Loucy (cell line): ENCODE data around the gene SIRPG.

Source experiments
- H2AFZ ChIP-seq: fragments of 200-600 bp; sonication (generic); 2 replicates; pipeline ENCODE4 v1.6.0; 2016; ENCODE audit warnings: antibody characterized with exemption, mild to moderate bottlenecking, low read length, moderate library complexity
- H3F3A ChIP-seq: fragments of 200-600 bp; 2 replicates; pipeline ENCODE4 v1.6.0; 2016; ENCODE audit warnings: antibody characterized with exemption, low read depth, mild to moderate bottlenecking
- H3K27me3 ChIP-seq: fragments of 200-600 bp; sonication (generic); 2 replicates; pipeline ENCODE4 v1.6.1; 2014; ENCODE audit warnings: low read length, mild to moderate bottlenecking; ENCODE audit not compliant: insufficient read depth, poor library complexity, severe bottlenecking
- H3K36me3 ChIP-seq: fragments of 200-600 bp; sonication (generic); 2 replicates; pipeline ENCODE4 v1.6.1; 2016; ENCODE audit warnings: low read length; ENCODE audit not compliant: insufficient read depth
- H3K4me1 ChIP-seq: fragments of 200-600 bp; sonication (generic); 2 replicates; pipeline ENCODE4 v1.5.1; 2014; ENCODE audit warnings: low read length, mild to moderate bottlenecking; ENCODE audit not compliant: insufficient read depth, poor library complexity, severe bottlenecking
- H3K4me2 ChIP-seq: fragments of 200-600 bp; sonication (generic); 2 replicates; pipeline ENCODE4 v1.6.0; 2014; ENCODE audit warnings: antibody characterized with exemption, low read length, low read depth, mild to moderate bottlenecking; ENCODE audit not compliant: poor library complexity, severe bottlenecking
- H3K4me3 ChIP-seq: fragments of 200-600 bp; sonication (generic); 2 replicates; pipeline ENCODE4 v1.5.1; 2014; ENCODE audit warnings: low read length, mild to moderate bottlenecking, mixed read lengths; ENCODE audit not compliant: poor library complexity, severe bottlenecking
- H3K79me2 ChIP-seq: fragments of 200-600 bp; sonication (generic); 2 replicates; pipeline ENCODE4 v1.6.1; 2014; ENCODE audit warnings: low read length; ENCODE audit not compliant: insufficient read depth
- H3K9ac ChIP-seq: fragments of 200-600 bp; sonication (generic); 2 replicates; pipeline ENCODE4 v1.6.0; 2014; ENCODE audit warnings: mild to moderate bottlenecking, low read depth, low read length, moderate library complexity; ENCODE audit not compliant: poor library complexity, severe bottlenecking
- H3K9me2 ChIP-seq: fragments of 200-600 bp; sonication (generic); replicated peaks from 2 replicates; pipeline ENCODE4 v1.6.1; 2016; ENCODE audit warnings: low read depth, low read length, mixed read lengths
- H3K9me3 ChIP-seq: fragments of 200-600 bp; sonication (generic); 2 replicates; pipeline ENCODE4 v1.6.1; 2014; ENCODE audit warnings: mild to moderate bottlenecking, antibody characterized with exemption, low read length, low read depth; ENCODE audit not compliant: insufficient read depth
- H4K20me1 ChIP-seq: fragments of 200-600 bp; sonication (generic); 2 replicates; pipeline ENCODE4 v1.6.0; 2014; ENCODE audit warnings: antibody characterized with exemption, low read length, mild to moderate bottlenecking; ENCODE audit not compliant: insufficient read depth, poor library complexity, severe bottlenecking
- EZH2phosphoT487 ChIP-seq: fragments of 200-600 bp; IDR thresholded peaks from 2 replicates; pipeline ENCODE4 v1.6.1; 2018; ENCODE audit warnings: antibody characterized with exemption, mild to moderate bottlenecking, moderate library complexity, borderline replicate concordance
- TF ChIP-seq, protein P1 (sequence below): fragments of 200-600 bp; sonication (generic); conservative IDR thresholded peaks from 2 replicates; pipeline ENCODE4 v1.5.1; 2014; ENCODE audit warnings: mild to moderate bottlenecking, antibody characterized with exemption, low read length

The SIRPG gene

DNA sequence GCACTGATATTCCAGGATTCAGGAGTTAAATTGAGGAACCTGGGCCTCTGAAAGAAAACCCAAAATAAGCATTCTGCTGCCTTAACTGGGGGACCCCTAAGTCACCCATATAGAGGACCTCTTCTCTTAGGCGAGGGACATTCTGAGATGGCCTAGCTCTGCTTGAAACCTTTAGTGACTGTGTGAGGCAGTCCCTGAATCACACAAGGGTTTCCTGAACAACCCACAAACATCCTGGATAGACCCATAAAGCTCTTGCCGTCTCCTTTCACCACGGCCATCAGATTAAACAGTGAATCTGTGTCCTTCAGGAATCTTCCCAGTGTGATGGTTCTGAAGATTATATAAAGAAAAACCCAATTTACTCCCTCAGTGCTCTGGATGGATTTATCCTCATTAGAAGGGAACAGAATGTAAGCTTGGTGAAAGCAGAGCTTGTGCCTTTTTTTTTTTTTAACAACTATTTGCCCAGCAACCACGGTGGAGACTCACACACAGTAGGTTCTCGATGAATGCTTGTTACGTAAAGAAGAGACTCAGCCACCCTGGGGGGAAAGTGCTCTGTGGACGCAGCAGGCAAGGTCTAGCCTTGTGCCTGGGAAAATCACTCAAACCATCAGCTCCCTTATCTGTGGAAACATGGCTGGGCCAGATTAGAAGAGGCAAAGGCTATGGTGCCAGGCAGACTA lies 39.1 kb upstream of the SIRPG start:
- H4K20me1 ChIP-seq = peaks cover 4% of the 10 kb centered on the region
- H3K9me3 ChIP-seq = no peaks in the 10 kb centered on the region
- TF ChIP-seq, protein P1, sequence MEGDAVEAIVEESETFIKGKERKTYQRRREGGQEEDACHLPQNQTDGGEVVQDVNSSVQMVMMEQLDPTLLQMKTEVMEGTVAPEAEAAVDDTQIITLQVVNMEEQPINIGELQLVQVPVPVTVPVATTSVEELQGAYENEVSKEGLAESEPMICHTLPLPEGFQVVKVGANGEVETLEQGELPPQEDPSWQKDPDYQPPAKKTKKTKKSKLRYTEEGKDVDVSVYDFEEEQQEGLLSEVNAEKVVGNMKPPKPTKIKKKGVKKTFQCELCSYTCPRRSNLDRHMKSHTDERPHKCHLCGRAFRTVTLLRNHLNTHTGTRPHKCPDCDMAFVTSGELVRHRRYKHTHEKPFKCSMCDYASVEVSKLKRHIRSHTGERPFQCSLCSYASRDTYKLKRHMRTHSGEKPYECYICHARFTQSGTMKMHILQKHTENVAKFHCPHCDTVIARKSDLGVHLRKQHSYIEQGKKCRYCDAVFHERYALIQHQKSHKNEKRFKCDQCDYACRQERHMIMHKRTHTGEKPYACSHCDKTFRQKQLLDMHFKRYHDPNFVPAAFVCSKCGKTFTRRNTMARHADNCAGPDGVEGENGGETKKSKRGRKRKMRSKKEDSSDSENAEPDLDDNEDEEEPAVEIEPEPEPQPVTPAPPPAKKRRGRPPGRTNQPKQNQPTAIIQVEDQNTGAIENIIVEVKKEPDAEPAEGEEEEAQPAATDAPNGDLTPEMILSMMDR = no peak
- TF ChIP-seq EZH2phosphoT487 = no peak; the same call in 1 of the 2 replicates
- no peaks in the 10 kb centered on the region for H3K79me2 ChIP-seq
- H2AFZ ChIP-seq = no peak overlapping the region
- H3K36me3 ChIP-seq = no peaks in the 10 kb centered on the region
- peaks cover 5% of the 10 kb centered on the region for H3K4me1 ChIP-seq
- H3K9me2 ChIP-seq = no peaks in the 10 kb centered on the region
- peaks cover 84% of the 10 kb centered on the region for H3K27me3 ChIP-seq
- H3K9ac ChIP-seq = no peak overlapping the region
- no peaks in the 10 kb centered on the region for H3F3A ChIP-seq
- H3K4me3 ChIP-seq = no peak overlapping the region
- H3K4me2 ChIP-seq = no peak overlapping the region

DNA sequence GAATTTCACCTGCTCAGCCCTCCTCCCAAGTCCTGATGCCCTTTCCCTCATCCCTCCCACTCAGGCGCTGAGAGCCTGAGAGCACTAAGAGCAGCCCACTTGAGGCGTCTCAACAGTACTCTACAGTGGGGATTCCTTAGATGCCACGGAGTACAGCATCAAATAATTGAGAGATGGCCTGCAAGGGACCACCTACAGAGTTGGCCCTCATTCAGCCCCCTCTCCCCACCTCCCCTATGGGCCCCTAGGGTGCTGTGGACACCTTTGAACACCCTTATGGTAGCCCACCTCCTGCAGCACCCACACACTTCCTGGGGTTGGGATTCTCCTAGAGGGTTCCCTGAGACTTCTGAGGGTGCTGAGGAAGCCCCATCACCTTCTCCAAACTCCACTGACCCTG lies 37.1 kb upstream of the SIRPG start:
- TF ChIP-seq, protein P1 = no peak
- TF ChIP-seq EZH2phosphoT487 = no peak
- Histone ChIP-seq H4K20me1 (peaks cover 4% of the 10 kb centered on the region), H3K9me3 (no peaks in the 10 kb centered on the region), H2AFZ (no peak overlapping the region), H3K4me2 (no peak overlapping the region), H3K9ac (no peak overlapping the region), H3K4me3 (no peak overlapping the region), H3K36me3 (no peaks in the 10 kb centered on the region), H3K9me2 (no peaks in the 10 kb centered on the region), H3K27me3 (peaks cover 78% of the 10 kb centered on the region), H3K4me1 (peaks cover 5% of the 10 kb centered on the region), H3F3A (no peaks in the 10 kb centered on the region), H3K79me2 (no peaks in the 10 kb centered on the region)

DNA sequence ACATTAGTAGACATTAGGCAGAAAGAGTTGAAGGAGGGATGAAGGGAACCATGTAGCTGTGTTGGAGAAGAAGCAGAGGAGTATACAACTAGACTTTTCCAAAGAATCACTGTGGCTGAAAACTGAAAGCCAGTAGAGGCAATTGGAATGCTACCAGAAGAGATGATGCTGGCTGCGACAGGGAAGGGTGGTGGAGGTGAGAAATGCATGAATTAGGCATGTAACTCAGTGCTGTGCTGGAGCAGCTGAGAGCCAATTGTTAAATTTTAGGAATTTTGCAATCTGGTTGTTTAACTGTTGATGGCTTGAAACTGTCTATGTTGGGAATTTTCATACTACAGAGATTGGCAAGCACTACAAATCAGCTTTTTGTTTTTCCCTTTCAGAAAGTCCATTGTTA lies 35.8 kb upstream of the SIRPG start:
- H3K4me2 ChIP-seq = no peak overlapping the region
- peaks cover 4% of the 10 kb centered on the region for H4K20me1 ChIP-seq
- no peaks in the 10 kb centered on the region for H3K36me3 ChIP-seq
- no peaks in the 10 kb centered on the region for H3F3A ChIP-seq
- H3K79me2 ChIP-seq = no peaks in the 10 kb centered on the region
- H3K27me3 ChIP-seq = peaks cover 71% of the 10 kb centered on the region
- no peaks in the 10 kb centered on the region for H3K9me2 ChIP-seq
- no peak overlapping the region for H3K9ac ChIP-seq
- no peak overlapping the region for H3K4me3 ChIP-seq
- H3K4me1 ChIP-seq = peaks cover 5% of the 10 kb centered on the region
- no peak for TF ChIP-seq EZH2phosphoT487
- TF ChIP-seq, protein P1 = no peak
- no peaks in the 10 kb centered on the region for H3K9me3 ChIP-seq
- H2AFZ ChIP-seq = no peak overlapping the region
